ENCODE results near the gene HGFAC. TPM values are rescaled to one million over a fixed set of nuclear protein-coding genes. Genes with fewer than 3 reads are reported as not detected.
"Not testable (repeated sequence)": the region's sequence is repeated elsewhere in the genome, so short reads cannot be mapped to it uniquely, and the experiment has no call there.

Gene HGFAC
- total RNA-seq, 2 experiments from 2014 or later, result not detected

- Mint-ChIP-seq H3K36me3 (no peaks in the 10 kb centered on the region), H3K27me3 (peaks cover 4% of the 10 kb centered on the region), H3K9me3 (no peaks in the 10 kb centered on the region), H3K27ac (no peak overlapping the region), H3K4me1 (no peaks in the 10 kb centered on the region), H3K4me3 (no peak overlapping the region)
- ATAC-seq (ENCODE audit: low read depth), result no peak
- POLR2A ChIA-PET, result no interaction called here
- no peak for DNase-seq
Measured at GRCh38 chr4:3445829-3446545, 4.2 kb downstream of the HGFAC start.

GRCh38 chr4:3446631-3447320, 5.0 kb downstream of the HGFAC start:
- no peak overlapping the region for H3K4me3 Mint-ChIP-seq
- POLR2A ChIA-PET, result no interaction called here
- no peaks in the 10 kb centered on the region for H3K9me3 Mint-ChIP-seq
- DNase-seq (no peak), ATAC-seq (ENCODE audit: low read depth) (no peak)
- H3K36me3 Mint-ChIP-seq, result no peaks in the 10 kb centered on the region
- H3K27me3 Mint-ChIP-seq, result peaks cover 4% of the 10 kb centered on the region
- H3K4me1 Mint-ChIP-seq, result no peaks in the 10 kb centered on the region
- H3K27ac Mint-ChIP-seq, result no peak overlapping the region

GRCh38 chr4:3447431-3448395, 5.9 kb downstream of the HGFAC start:
- H3K9me3 Mint-ChIP-seq, result no peaks in the 10 kb centered on the region
- ATAC-seq (ENCODE audit: low read depth), result no peak
- H3K27me3 Mint-ChIP-seq, result peaks cover 4% of the 10 kb centered on the region
- no peaks in the 10 kb centered on the region for H3K4me1 Mint-ChIP-seq
- no peak overlapping the region for H3K4me3 Mint-ChIP-seq
- DNase-seq, result no peak
- H3K27ac Mint-ChIP-seq, result no peak overlapping the region
- H3K36me3 Mint-ChIP-seq, result no peaks in the 10 kb centered on the region
- POLR2A ChIA-PET, result no interaction called here

GRCh38 chr4:3449047-3449573, 7.3 kb downstream of the HGFAC start:
- no peak overlapping the region for H3K27ac Mint-ChIP-seq
- DNase-seq (no peak), ATAC-seq (ENCODE audit: low read depth) (no peak)
- peaks cover 4% of the 10 kb centered on the region for H3K27me3 Mint-ChIP-seq
- no peak overlapping the region for H3K4me3 Mint-ChIP-seq
- no peaks in the 10 kb centered on the region for H3K9me3 Mint-ChIP-seq
- H3K4me1 Mint-ChIP-seq, result no peaks in the 10 kb centered on the region
- POLR2A ChIA-PET, result no interaction called here
- H3K36me3 Mint-ChIP-seq, result no peaks in the 10 kb centered on the region

- peaks cover 4% of the 10 kb centered on the region for H3K27me3 Mint-ChIP-seq
- no peaks in the 10 kb centered on the region for H3K36me3 Mint-ChIP-seq
- no peak overlapping the region for H3K4me3 Mint-ChIP-seq
- H3K9me3 Mint-ChIP-seq, result no peaks in the 10 kb centered on the region
- DNase-seq (no peak), ATAC-seq (ENCODE audit: low read depth) (no peak)
- H3K27ac Mint-ChIP-seq, result no peak overlapping the region
- no peaks in the 10 kb centered on the region for H3K4me1 Mint-ChIP-seq
- POLR2A ChIA-PET, result no interaction called here
Measured at GRCh38 chr4:3449574-3450534, 8.1 kb downstream of the HGFAC start.

GRCh38 chr4:3450643-3451042, 8.9 kb downstream of the HGFAC start:
- POLR2A ChIA-PET, result no interaction called here
- no peak for ATAC-seq (ENCODE audit: low read depth)
- DNase-seq, result no peak
- Mint-ChIP-seq H3K4me1 (no peaks in the 10 kb centered on the region), H3K9me3 (peaks cover 7% of the 10 kb centered on the region), H3K27me3 (peaks cover 4% of the 10 kb centered on the region), H3K4me3 (no peak overlapping the region), H3K27ac (no peak overlapping the region), H3K36me3 (no peaks in the 10 kb centered on the region)

- Mint-ChIP-seq H3K4me3 (no peak overlapping the region), H3K27me3 (peaks cover 4% of the 10 kb centered on the region)
- POLR2A ChIA-PET, result no interaction called here
Measured at GRCh38 chr4:3451956-3452355, 10.2 kb downstream of the HGFAC start.

GRCh38 chr4:3452376-3452775, 10.6 kb downstream of the HGFAC start:
- H3K4me3 Mint-ChIP-seq, result no peak overlapping the region

More at GRCh38 chr4:3451956-3452355, 10.2 kb downstream of the HGFAC start:
- no peaks in the 10 kb centered on the region for H3K4me1 Mint-ChIP-seq
- H3K36me3 Mint-ChIP-seq, result no peaks in the 10 kb centered on the region
- ATAC-seq (ENCODE audit: low read depth) (no peak), DNase-seq (no peak)
- peaks cover 7% of the 10 kb centered on the region for H3K9me3 Mint-ChIP-seq
- H3K27ac Mint-ChIP-seq, result no peak overlapping the region

GRCh38 chr4:3455596-3455995, 13.8 kb downstream of the HGFAC start:
- H3K27me3 Mint-ChIP-seq; H3K4me1 Mint-ChIP-seq; H3K9me3 Mint-ChIP-seq; ATAC-seq (ENCODE audit: low read depth); POLR2A ChIA-PET; H3K4me3 Mint-ChIP-seq; H3K36me3 Mint-ChIP-seq; H3K27ac Mint-ChIP-seq; DNase-seq: not testable (repeated sequence)

More at GRCh38 chr4:3452376-3452775, 10.6 kb downstream of the HGFAC start:
- H3K36me3 Mint-ChIP-seq, result no peaks in the 10 kb centered on the region
- no peaks in the 10 kb centered on the region for H3K4me1 Mint-ChIP-seq
- H3K9me3 Mint-ChIP-seq, result peaks cover 7% of the 10 kb centered on the region
- H3K27me3 Mint-ChIP-seq, result peaks cover 4% of the 10 kb centered on the region
- no peak overlapping the region for H3K27ac Mint-ChIP-seq
- POLR2A ChIA-PET, result no interaction called here
- no peak for ATAC-seq (ENCODE audit: low read depth)
- no peak for DNase-seq

GRCh38 chr4:3458371-3458770, 16.6 kb downstream of the HGFAC start:
- Mint-ChIP-seq H3K4me1 (no peaks in the 10 kb centered on the region), H3K27me3 (peaks cover 9% of the 10 kb centered on the region), H3K27ac (no peak overlapping the region), H3K36me3 (no peaks in the 10 kb centered on the region), H3K4me3 (no peak overlapping the region), H3K9me3 (peaks cover 7% of the 10 kb centered on the region)
- ATAC-seq (ENCODE audit: low read depth) (no peak), DNase-seq (no peak)
- POLR2A ChIA-PET, result no interaction called here

GRCh38 chr4:3459156-3459555, 17.4 kb downstream of the HGFAC start:
- H3K4me1 Mint-ChIP-seq; H3K4me3 Mint-ChIP-seq; H3K27me3 Mint-ChIP-seq; H3K27ac Mint-ChIP-seq; ATAC-seq (ENCODE audit: low read depth); H3K9me3 Mint-ChIP-seq; POLR2A ChIA-PET; H3K36me3 Mint-ChIP-seq; DNase-seq: not testable (repeated sequence)

- no peak overlapping the region for H3K4me3 Mint-ChIP-seq
- H3K36me3 Mint-ChIP-seq, result no peaks in the 10 kb centered on the region
- POLR2A ChIA-PET, result interaction anchor here (0.5 kb wide), 1 partner anchor 452 kb away, joined by 4 read pairs; no protein-coding TSS in a partner anchor
- ATAC-seq (ENCODE audit: low read depth) (no peak), DNase-seq (no peak)
- peaks cover 16% of the 10 kb centered on the region for H3K27me3 Mint-ChIP-seq
- no peaks in the 10 kb centered on the region for H3K9me3 Mint-ChIP-seq
- no peaks in the 10 kb centered on the region for H3K4me1 Mint-ChIP-seq
- H3K27ac Mint-ChIP-seq, result no peak overlapping the region
Measured at GRCh38 chr4:3460926-3461325, 19.2 kb downstream of the HGFAC start.
